Measurements from ENCODE around the gene CRYZL1.
A peak's percentile ranks its signal among the peaks of the same experiment; 100 is the strongest.
"Not testable (repeated sequence)": the region's sequence is repeated elsewhere in the genome, so short reads cannot be mapped to it uniquely, and the experiment has no call there.

The CRYZL1 gene

DNA sequence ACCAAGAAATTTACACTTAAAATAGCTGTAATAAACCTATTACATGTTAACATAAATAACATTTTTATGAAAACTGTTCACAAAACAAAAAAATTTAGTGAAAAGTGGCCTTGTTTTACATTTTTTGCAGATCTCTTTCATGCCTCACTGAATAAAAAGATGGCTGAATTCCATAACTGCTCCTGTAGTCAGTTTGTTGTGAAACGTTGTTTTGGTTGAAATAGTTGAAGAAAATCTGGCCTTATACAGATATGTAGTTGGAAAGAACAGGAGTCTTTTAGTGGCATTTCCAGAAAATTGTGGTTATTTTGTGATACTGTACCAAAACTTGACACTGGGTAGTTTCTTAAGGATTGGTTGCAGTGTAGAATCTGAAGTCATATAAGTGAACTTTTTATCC lies 18.9 kb upstream of the CRYZL1 start:
- no peak for DNase-seq

DNA sequence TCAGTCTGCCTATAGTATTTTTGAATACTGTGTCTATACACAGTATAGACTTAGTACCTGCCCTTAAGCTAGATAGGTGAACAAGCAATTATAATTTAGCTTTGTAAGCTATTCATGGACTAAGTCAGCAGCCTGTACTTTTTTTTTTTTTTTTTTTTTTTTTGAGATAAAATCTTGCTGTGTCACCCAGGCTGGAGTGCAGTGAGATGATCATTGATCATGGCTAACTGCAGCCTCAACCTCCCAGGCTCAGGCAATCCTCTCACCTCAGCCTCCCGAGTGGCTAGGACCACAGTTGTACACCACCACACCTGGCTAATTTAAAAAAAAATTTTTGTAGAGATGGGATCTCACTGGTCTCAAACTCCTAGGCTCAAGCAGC lies 18.0 kb upstream of the CRYZL1 start:
- no peak for DNase-seq

DNA sequence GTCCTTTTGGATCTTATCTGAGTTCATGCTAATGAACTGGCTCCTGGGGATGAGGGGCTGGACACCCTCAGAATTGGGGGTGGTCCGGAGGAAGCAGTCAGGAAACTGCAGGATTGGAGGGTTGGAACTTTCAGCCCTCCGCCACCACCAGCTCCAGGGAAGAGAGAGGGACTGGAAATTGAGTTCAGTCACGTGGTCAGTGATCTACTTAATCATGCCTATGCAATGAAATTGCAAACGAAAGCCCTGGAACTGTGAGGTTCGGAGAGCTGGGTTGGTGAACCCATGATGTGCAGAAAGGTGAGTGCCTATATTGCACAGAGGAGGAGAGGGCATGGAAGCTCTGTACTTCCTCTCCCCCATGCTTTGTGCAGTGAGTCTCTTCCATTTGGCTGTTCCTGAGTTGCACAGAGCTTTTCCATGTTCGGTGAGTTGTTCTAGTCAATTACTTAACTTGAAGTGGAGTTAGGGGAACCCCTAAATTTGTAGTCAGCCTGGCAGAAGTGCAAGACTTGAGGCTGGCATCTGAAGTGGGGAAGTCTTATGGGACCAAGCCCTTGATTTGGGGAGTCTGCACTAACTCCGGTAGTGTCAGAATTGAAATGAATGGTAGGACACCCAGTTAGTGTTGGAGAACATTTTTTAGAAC lies 17.5 kb upstream of the CRYZL1 start:
- no peak for DNase-seq

DNA sequence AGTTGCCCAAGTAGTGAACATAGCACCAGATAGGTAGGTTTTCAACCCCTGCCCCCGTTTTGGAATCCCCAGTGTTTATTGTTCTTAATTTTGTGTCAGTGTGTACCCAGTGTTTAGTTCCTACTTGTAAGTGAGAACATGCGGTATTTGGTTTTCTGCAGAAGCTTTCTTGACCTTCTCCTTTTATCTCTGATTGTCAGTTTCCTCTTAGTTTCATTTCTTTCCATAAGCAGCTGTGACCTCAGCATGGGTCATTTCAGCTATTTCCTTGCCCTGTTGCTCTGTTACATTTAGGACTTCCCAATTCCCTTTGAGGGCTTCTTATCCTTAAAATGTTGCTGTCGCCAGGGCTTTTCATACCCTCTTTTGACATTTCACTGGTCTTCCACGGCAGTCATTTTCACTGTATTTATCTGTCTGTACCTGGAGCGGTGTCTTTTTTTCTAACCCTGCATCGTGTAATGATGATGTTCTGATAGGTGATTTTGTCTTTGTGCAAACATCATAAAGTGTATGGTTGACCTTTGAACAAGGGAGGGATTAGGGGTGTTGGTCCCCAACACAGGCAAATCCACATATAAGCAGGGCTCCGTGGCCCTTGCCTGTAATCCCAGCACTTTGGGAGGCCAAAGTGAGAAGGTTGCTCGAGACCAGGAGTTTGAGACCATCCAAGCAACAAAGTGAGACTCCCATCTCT lies 15.7 kb upstream of the CRYZL1 start:
- DNase-seq = no peak

DNA sequence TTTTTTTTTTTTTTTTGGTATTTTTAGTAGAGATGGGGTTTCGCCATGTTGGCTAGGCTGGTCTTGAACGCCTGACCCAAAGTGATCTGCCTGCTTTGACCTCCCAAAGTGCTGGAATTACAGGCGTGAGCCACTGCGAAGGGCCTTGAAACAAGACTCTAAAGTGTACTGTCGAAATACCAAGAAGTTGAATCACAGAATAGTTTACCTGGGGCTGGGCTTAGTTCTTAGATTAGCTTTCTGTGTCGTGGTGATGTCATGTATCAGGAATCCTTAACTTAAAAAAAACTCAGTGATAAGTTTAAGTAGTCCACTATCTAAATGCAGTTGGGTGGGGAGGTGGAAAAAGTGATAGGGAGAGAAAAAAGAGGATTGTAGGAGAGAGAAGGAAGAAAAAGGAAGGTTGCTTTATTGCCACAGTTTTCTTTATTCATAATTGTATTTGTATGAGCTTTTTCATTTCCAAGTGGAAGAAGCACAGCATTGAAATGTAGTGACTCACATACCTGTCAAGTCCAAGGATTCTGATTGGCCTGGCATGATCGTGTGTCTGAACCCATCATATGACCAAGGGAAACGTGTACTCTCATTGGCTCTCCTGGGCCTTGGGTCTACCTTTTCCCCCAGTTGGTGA lies 14.2 kb upstream of the CRYZL1 start:
- no peak for DNase-seq

DNA sequence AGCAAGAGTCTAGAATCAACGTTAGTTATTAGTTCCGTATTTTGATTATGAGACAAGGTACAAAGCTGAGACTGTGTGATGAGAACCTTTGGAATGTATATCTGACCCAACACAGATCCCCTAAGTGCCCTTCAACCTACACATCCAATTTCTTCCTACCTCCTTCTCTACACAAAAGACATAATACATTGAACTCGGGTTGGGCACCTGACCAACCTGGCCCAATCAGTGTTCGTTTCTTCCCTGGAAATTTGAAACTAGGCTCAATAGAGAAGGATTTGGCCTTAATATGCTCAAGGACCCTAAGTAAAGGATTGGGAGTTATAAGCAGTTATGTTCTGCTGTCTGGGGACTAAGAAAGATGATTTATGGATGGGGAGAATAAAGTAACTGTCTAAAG lies 12.9 kb upstream of the CRYZL1 start:
- peak; percentile 60 for DNase-seq

DNA sequence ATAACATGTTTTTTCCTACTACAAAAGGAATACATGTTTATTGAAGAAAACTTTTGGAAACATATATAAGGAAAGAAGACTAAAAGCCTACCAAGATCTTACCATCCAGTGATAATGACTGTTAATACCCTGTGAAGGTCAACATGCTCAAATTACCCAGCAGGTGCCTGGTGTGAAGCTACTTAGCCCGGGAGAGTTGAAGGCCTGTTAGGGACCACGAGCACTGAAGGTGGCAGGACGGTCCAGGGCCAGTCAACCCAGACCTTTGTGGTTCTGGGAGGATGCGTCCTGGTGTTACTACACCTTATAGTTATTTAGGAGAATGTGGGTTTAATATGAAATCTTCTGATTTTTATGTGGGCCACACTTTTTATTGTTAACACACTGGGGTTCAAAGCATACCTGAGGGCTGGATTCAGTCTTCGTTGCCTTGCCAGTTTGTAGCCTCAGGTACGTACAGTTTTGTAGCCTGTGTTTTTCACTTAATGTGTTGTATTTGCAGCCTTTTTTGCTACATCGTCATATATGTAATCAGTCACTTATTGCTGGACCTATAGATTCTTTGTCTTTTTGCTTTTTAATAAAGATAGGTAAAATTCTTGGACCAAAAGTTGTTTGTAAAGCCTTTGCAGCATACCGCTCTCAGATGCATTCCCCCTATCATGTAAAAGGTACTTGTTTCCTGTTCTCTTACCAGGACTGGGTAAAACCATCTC lies 10.6 kb upstream of the CRYZL1 start:
- DNase-seq = no peak

DNA sequence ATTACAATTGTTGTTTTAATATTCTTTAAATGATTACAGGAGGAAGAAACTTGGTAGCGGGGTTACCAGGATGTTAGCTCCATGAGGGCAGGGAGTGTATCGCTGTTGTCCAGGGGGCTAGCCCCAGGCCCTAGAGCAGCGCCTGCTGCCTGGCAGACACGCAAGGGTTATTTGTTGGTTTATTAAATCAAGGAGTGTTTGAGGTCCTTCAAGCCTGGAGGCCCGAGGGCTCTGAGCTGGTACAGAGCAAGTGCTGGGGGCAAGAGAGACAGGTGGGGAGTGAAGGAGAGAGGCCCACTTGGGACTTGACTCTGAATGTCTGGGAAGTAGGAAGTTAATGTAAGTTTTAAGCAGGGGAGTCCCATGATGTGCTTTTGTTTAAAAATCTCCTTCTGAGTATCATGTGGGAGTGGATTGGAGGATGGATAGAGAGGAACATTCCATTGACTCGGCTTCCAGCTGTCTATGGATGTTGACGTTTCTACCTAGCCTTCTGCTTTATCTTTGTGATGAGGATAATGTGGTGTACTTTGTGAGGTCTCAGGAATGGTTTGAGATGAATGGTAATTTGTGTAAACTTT lies 9.5 kb upstream of the CRYZL1 start:
- DNase-seq = no peak

DNA sequence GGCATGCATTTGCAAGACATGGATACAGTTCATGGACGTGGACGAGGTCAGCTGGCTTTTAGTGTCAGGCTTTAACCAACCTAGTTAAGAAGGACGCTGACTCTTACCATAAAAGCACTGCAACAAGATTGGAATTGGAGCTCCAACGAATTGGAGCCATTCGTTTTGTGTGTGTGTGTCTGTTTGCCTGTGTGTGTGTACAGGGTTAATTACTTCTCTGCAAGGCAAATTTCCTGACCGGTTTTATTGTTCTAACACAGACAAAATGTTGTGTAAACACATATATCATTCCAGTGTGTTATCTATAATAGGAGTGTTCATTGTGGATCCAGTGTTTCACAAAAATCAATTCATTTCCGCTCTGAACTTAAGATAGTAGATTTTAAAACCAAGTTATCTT lies 8.7 kb upstream of the CRYZL1 start:
- DNase-seq = no peak

DNA sequence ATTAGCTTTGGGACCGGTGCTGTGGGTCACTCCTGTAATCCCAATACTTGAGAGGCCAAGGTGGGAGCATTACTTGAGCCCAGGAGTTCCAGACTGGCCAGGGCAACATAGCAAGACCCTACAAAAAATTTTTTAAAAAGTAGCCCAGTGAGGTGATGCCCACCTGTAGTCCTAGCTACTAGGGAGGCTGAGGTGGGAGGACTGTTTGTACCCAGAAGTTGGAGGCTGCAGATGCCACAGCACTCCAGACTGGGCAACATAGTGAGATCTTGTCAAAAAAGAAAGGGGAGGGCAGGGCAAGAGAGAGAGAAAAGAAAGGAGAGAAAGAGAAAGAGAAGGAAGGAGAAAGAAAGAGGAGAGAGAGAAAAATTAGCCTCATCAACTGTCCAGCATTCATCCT lies 7.0 kb upstream of the CRYZL1 start:
- no peak for DNase-seq

DNA sequence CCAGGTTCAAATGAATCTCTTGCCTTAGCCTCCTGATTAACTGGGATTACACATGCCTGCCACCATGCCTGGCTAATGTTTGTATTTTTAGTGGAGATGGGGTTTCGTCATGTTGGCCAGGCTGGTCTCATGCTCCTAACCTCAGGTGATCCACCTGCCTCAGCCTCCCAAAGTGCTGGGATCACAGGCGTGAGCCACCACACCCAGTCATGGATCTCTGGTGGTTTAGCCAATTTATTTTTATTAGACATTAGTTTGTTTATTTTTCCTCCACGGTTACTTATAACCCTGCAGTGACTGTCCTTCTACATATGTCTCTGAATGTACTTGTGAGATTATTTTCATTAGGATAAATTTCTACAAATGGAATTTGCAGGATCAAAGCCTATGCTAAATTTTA lies 6.0 kb upstream of the CRYZL1 start:
- no peak for DNase-seq

DNA sequence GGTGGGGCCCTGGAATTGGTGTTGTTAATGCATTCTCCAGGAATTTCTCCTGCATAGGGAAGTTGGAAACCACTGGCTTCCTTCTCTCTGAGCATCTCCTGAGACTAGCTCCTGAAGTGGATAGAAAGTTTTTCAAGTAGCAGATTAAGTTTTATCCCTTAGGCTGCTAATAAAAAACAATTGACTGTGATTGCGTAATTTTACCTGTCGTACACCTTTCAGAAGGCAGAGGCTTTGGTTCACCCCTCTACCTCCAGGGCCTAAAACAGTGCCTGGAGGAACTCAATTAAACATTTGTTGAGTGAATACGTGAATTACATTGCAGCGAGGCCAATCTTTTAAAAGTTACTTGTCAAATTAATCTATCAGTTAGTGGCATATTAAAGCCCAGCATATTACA lies 4.2 kb upstream of the CRYZL1 start:
- DNase-seq = no peak

DNA sequence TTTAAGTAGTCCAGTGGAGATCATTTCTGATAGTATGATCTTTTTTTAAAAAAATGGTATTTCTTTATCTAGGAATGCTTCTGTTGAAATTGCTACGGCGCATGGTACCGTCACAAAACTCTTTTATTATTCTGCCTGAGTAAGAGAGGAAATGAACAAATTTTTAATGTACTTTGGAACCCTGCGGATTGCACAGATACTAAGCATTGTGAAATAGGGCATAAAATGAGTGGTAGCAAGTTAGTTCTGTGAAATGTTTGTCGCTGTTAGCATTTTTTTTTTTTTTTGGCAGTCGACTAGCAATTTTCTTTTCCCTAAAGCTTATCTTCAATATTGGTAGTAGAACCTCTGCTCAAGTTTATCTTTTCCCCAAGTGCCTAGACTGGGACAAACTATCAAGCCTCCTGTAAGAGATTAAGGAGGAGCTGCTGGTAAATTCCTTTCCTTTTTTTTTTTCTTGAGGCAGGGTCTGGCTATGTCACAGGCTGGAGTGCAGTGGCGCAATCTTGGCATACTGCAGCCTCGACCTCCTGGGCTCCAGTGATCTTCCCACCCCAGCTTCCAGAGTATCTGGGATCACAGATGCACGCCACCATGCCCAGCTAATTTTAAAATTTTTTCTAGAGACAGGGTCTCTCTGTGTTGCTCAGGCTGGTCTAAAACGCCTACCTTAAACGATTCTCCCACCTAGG lies 3.0 kb upstream of the CRYZL1 start:
- no peak for DNase-seq

DNA sequence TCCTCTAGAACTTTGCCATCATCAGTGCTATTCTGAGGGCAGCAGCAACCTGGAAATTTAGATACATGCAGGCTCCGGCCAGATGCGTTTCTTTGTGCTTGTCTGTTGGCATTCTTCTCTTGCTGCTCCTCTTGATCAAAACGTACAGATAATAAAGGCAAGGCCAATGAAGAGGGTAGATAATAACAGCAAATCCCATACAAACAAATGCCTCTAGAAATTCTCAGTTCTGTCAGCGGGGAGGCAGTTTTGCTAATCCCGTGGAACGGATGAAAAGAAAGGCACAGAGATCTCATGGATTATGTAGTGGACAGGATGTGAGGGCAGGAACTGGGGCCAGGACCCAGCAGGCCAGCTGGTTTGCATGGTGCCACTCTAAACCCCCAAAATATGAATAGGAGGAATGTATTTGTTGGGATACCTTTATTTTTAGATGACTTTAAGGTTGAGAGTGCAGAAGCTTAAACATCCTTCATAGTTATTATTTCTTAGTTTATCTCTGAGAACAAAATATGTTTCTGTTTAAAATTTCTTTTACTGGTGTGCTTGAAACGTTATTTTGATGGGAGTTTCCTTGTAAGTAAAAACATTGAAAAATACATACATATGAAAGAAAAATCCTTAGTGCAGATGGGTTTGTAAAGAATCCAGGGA lies 2.2 kb upstream of the CRYZL1 start:
- no peak for DNase-seq

DNA sequence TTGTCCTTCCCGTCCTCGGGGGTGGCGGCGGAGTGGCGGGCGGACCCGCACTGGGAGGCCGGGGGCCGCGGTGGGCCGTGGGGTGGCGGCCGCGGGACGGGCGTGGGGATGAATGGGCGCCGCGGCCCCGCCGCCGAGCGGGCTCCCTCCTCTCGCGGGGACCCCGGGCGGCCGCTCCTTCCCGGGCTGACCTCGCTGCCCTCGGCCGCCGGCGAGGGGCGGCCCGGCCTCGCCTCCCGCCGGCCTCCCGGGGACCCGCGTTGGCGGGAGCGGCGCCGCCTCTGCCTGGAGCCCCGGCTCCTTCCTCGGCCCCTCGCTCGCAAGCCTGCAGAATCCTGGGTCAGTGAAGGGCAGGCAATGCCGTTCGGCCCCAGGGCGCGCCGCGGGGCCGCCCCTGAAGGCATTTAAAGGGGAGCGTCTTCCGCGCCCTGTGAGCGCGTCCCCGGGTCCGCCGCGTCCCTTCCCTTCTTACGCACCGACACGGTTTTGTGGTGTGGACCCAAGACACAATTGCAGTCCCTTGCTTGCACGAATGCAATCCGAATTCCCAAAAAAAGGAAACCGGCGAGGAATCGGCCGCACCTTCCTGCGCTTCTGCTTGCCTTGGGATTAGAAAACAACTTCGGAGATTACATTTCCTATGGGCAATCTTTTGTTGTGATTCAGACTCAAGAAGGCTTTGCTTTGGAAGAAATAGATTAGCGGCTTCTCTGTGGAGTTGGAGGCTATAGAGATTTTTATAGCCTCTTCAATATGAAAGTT lies 1.5 kb upstream of the CRYZL1 start:
- no peak for DNase-seq

DNA sequence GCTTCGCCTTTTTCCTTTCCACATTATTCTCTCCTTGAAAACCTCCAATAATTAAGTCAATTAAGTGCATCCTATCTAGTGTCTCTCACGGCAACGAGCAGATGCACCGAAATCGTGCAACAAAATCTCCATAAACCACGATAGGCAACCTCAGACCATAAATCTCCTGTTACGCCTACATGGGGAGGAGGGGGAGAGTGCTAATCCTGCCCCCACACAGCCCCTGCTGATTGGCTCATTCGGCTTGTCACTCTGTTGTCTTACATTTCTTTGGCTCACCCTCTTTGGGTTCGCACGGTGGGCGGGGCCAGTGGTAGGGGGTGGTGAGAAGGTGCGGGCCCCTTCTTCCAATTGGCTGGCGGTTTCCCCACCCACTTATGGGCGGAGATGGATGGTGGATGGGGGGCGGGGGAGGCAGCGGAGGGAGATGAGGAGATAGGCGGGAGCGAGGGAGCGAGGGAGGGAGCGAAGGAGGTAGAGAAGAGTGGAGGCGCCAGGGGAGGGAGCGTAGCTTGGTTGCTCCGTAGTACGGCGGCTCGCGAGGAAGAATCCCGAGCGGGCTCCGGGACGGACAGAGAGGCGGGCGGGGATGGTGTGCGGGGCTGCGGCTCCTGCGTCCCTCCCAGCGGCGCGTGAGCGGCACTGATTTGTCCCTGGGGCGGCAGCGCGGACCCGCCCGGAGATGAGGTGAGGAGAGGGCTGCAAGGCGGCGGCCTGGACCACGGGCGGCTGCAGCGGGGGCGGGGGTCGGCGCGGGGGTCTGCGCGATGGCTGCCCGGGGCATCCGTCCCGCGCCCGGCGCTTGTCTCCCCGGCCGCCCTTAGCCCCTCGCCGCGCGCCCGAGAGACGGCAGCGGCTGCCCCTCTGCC lies 720 bp upstream of the CRYZL1 start, which contains the start of gene ITSN1:
Gene ITSN1 (plus strand): TSS at position 475 of the 869 bp plus-strand sequence. CDS start 76,328 bp downstream, outside the sequence.
- peak; percentile 99 for DNase-seq

DNA sequence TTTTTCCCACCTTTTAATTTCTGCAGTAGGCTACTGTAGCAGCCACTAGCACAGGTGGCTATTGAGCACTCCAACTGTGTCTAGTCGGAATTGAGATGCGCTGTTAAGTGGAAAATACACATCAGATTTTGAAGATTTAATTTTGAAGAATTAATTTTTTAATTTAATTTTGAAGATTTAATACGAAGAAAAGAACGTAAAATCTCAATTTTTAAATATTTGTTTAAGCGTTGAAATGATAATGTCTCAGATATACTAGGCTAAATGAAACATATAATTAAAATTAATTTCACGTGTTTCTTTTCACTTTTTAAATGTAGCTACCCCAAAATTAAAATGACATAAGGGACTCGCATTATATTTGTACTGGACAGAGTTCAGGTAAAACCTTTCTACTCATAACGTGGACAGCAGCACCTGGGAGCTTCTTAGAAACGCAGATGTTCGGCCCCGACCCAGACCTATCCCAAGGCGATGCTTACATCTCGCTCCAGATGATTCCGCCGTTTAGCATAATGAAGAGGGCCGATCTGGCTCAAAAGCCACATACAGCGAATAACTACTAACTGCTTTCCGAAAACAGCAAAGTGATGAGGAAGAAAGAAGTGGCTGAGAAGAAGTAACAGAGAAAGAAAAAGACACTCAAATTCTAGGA lies 717 bp downstream of the CRYZL1 start:
- DNase-seq = peak; percentile 49

DNA sequence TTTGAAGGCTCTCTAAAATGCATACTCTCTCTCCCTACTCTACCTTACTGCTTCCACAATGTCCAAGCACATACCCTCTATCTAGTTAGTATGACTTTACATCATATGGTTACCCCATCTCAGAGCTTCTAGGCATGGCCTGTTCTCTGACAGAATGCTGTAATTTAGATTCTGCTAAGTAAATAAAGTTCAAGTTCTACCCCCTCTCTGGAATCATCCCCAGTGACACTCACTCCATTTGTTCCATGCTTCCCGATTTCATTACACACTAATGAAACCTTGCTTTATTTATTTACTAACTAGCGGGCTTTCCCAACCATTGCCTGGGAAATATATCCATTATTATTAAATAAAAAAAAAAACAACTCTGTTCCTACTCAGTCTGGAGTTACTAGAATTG lies 7.3 kb downstream of the CRYZL1 start:
- DNase-seq = no peak

DNA sequence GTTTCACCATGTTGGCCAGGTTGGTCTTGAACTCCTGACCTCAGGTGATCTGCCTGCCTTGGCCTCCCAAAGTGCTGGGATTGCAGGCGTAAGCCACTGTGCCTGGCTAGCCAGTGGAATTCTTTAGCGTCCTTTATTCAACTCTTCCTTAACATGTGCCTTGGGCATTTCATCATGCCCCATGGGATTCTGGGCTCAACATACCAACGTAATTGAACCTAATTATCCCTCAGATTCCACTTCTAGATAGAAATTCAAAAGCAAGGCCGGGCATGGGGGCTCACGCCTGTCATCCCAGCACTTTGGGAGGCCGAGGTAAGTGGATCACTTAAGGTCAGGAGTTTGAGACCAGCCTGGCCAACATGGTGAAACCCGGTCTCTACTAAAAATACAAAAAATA lies 15.4 kb downstream of the CRYZL1 start:
- DNase-seq = not testable (repeated sequence)

DNA sequence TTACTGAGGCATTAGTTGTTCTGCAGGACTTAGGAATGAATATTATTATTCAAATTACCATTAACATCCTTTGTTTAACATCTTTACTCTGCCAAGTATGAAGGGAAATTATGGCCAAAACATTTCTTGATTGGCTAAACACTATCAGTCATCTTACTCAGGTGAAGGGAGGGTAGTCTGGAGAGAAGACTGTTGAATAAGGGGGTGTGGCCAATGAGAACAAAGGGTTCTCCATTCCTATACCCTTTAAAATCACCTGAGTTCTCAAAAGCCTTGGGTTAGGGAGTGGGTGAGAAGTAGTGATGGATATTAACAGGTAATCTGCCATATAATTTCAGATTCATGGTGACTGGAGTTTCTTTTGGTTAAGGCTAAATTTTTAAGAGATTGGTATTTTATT lies 19.3 kb downstream of the CRYZL1 start:
- no peak for DNase-seq

Measured in NCI-H524 treated with DMSO at 0.1 percent for 48 hours (cell line).